Activated CD8-positive, alpha-beta T cell treated with anti-CD3 and anti-CD28 coated beads for 36 hours (primary cell): ENCODE results near the gene ADCY5. TPM values are rescaled to one million over a fixed set of nuclear protein-coding genes. Genes with fewer than 3 reads are reported as not detected.

Source experiments
- ATAC-seq: fragments of 200-7000 bp; cut with Tn5 transposase; one replicate; pipeline ENCODE4 v1.10.0; 2021; ENCODE audit warnings: mild to moderate bottlenecking, moderate library complexity
- CTCF ChIA-PET: fragments of 350-600 bp; sonication (Branson Sonifier 250); formaldehyde crosslinking; loops from one replicate; lab custom pipeline; 2021; ENCODE audit warnings: antibody characterized with exemption; lab: Charles Lee
- POLR2A ChIA-PET: fragments of 350-600 bp; sonication (Branson Sonifier 250); formaldehyde crosslinking; loops from one replicate; lab custom pipeline; 2021; ENCODE audit warnings: antibody characterized with exemption; lab: Charles Lee
- DNase-seq: peaks from one replicate; pipeline ENCODE4 v3.0.0-alpha.2; 2020
- H3K27ac Mint-ChIP-seq: one replicate; pipeline ENCODE4 v1.8.0; 2021; ENCODE audit warnings: mild to moderate bottlenecking, mixed read lengths
- H3K27me3 Mint-ChIP-seq: one replicate; pipeline ENCODE4 v1.8.0; 2021; ENCODE audit warnings: mixed read lengths
- H3K36me3 Mint-ChIP-seq: one replicate; pipeline ENCODE4 v1.8.0; 2021; ENCODE audit warnings: low read depth, mixed read lengths
- H3K4me1 Mint-ChIP-seq: one replicate; pipeline ENCODE4 v1.8.0; 2021; ENCODE audit warnings: low read depth, mixed read lengths
- H3K4me3 Mint-ChIP-seq: one replicate; pipeline ENCODE4 v1.8.0; 2021; ENCODE audit warnings: mild to moderate bottlenecking, moderate library complexity, mixed read lengths
- H3K9me3 Mint-ChIP-seq: one replicate; pipeline ENCODE4 v1.8.0; 2021; ENCODE audit warnings: mixed read lengths
- intact Hi-C: fragments of 100-400 bp; cut with micrococcal nuclease; formaldehyde crosslinking; loops from one replicate; pipeline ENCODE4 v1.10.0; 2022
- total RNA-seq, 2 experiments: library from RNA; stranded (reverse); gene quantifications; one replicate each; pipeline ENCODE4 v1.2.3, GENCODE V29; 2021
- TF ChIP-seq, protein P1 (sequence below): fragments of 200-600 bp; IDR thresholded peaks from one replicate; pipeline ENCODE4 v1.8.0; 2022; ENCODE audit warnings: antibody characterized with exemption, mild to moderate bottlenecking

Gene ADCY5
- total RNA-seq, 2 experiments from 2014 or later: not detected

DNA sequence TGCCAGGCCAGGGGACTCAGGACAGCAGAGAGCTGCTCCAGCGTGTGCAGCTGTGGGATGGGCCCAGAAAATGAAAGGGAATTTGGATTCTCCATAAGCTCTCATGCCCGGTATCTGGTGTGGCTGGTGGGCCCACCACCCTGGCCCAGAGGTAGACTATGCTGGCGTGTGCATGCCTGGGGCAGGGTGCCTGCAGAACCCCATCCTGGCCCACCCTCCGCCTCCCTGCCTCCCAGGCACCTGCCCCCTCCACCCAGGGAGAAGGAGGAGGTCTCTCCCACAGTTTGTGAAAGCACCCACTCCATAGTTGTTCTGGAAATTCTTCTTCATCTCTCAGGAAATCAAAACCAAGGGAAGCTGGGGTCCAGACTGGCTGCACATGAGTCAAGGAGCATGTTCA lies 112.9 kb downstream of the ADCY5 start:
- DNase-seq (no peak), ATAC-seq (no peak)
- TF ChIP-seq, protein P1, sequence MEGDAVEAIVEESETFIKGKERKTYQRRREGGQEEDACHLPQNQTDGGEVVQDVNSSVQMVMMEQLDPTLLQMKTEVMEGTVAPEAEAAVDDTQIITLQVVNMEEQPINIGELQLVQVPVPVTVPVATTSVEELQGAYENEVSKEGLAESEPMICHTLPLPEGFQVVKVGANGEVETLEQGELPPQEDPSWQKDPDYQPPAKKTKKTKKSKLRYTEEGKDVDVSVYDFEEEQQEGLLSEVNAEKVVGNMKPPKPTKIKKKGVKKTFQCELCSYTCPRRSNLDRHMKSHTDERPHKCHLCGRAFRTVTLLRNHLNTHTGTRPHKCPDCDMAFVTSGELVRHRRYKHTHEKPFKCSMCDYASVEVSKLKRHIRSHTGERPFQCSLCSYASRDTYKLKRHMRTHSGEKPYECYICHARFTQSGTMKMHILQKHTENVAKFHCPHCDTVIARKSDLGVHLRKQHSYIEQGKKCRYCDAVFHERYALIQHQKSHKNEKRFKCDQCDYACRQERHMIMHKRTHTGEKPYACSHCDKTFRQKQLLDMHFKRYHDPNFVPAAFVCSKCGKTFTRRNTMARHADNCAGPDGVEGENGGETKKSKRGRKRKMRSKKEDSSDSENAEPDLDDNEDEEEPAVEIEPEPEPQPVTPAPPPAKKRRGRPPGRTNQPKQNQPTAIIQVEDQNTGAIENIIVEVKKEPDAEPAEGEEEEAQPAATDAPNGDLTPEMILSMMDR: no peak
- Mint-ChIP-seq H3K36me3 (no peaks in the 10 kb centered on the region), H3K4me3 (no peak overlapping the region), H3K9me3 (no peaks in the 10 kb centered on the region), H3K27me3 (no peaks in the 10 kb centered on the region), H3K4me1 (peaks cover 6% of the 10 kb centered on the region), H3K27ac (no peak overlapping the region)
- ChIA-PET POLR2A (no interaction called here), CTCF (interaction anchor here (1.1 kb wide), 1 partner anchor 224 kb away, joined by 4 read pairs; no protein-coding TSS in a partner anchor)
- intact Hi-C loops: no loop called here

DNA sequence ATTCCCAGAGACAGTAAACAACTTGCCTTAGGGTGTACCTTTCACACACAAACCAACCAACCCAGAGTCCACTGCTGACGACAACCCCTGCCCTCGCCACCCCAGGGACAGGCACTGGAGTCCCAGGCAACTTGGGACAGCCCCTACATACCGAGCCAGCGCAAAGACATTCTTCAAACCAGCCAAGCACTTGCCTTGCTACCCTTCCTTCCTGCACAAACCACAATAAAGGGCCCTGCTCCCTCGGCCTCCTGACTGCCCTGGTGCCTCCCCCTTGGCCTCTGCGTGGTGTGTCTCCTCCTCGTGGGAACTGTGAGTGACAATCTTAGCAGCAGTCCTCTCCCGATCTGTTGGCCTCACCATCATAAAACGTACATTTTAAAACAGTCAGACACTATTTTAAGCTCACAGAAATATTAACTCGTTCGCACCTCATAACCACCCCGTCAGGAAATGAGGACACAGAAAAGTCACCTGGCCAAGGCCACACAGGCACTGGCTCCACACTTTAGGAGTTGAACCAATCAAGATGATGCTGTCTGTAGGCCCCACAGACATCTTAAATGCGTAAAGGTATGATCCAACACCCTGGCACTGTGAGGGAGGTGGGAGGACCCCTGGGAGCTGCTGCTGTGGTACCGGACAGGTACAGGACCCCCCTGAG lies 113.8 kb downstream of the ADCY5 start:
- intact Hi-C loops: no loop called here
- ATAC-seq (peak; percentile 79), DNase-seq (peak; percentile 37)
- Mint-ChIP-seq H3K27ac (no peak overlapping the region), H3K36me3 (no peaks in the 10 kb centered on the region), H3K27me3 (no peaks in the 10 kb centered on the region), H3K9me3 (no peaks in the 10 kb centered on the region), H3K4me3 (no peak overlapping the region), H3K4me1 (peaks cover 6% of the 10 kb centered on the region)
- TF ChIP-seq, protein P1: no peak
- POLR2A ChIA-PET: no interaction called here
- CTCF ChIA-PET: interaction anchor here (1.4 kb wide), 1 partner anchor 223 kb away, joined by 4 read pairs; no protein-coding TSS in a partner anchor

DNA sequence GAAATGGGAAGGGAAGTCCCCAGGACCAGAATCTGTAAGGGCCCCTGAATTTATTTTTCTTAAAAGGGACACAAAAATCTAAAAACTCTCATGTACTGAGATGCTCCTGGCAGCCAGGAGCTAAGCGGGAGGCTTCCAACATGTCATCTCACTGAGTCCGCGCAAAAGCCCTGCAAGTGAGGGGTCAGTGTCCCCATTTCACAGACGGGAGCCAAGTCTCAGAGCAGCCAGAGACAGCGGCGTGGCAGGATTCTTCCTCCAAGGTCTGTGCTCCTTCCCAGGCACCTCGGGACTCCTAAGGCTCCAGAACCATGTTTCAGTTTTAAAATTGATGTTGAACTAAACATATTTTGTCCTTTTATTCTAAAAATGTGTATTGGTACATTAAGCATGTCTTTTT lies 114.8 kb downstream of the ADCY5 start:
- TF ChIP-seq, protein P1: no peak
- POLR2A ChIA-PET: no interaction called here
- ATAC-seq (no peak), DNase-seq (no peak)
- Mint-ChIP-seq H3K27ac (no peak overlapping the region), H3K36me3 (no peaks in the 10 kb centered on the region), H3K4me1 (peaks cover 6% of the 10 kb centered on the region), H3K4me3 (no peak overlapping the region), H3K9me3 (no peaks in the 10 kb centered on the region), H3K27me3 (no peaks in the 10 kb centered on the region)
- CTCF ChIA-PET: interaction anchor here (1.4 kb wide), 1 partner anchor 224 kb away, joined by 4 read pairs; no protein-coding TSS in a partner anchor
- intact Hi-C loops: no loop called here

DNA sequence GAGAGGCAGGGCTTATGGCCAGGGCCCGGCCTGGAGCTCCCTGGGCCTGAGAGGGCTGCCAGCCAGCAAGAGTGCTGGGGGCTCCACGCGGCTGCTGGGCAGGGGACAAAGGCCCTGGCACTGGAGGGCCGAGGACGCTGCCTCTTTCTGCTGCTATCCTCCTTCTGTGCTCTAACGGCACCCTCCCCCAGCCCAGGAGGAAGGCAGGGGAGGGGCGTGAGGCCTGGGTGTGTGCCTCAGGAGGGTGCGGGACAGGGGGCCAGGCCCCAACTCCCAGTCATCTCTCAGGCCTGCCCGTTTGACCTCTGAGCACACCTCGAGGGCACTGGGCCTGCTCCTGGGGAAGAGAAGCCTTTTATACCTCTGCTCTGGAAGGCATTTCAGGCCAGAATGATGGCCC lies 115.5 kb downstream of the ADCY5 start:
- TF ChIP-seq, protein P1: no peak
- no peaks in the 10 kb centered on the region for H3K36me3 Mint-ChIP-seq
- ChIA-PET CTCF (no interaction called here), POLR2A (no interaction called here)
- no peak for DNase-seq
- no peaks in the 10 kb centered on the region for H3K9me3 Mint-ChIP-seq
- ATAC-seq: no peak
- H3K27me3 Mint-ChIP-seq: no peaks in the 10 kb centered on the region
- H3K4me1 Mint-ChIP-seq: peaks cover 6% of the 10 kb centered on the region
- no peak overlapping the region for H3K4me3 Mint-ChIP-seq
- H3K27ac Mint-ChIP-seq: no peak overlapping the region
- intact Hi-C loops: no loop called here

DNA sequence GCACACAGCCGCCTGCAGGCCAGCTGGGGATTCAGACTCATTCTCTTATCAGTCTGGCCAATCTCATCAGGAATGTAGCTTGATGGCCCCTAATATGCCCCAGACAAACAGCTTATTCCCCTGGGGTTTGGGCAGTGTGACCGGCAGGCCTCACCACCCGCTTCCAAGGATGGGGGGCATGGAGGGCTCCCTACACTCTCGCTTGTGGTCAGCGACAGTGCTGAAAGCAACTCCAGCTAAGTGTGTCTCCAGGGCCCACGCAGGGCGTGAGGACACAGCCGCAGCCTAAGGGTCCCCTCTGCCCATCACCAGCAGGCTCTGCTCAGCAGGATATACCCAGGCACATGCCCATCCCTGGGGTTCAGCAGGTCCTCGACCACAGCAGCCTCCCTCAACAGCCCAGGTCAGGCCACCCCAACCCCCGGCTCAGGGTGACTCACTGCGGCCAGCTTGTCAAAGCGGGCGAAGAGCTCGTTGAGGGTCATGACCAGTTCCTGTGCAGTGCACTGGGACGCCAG lies 116.7 kb downstream of the ADCY5 start:
- H3K9me3 Mint-ChIP-seq: no peaks in the 10 kb centered on the region
- intact Hi-C loops: no loop called here
- peaks cover 6% of the 10 kb centered on the region for H3K4me1 Mint-ChIP-seq
- peaks cover 2% of the 10 kb centered on the region for H3K27me3 Mint-ChIP-seq
- POLR2A ChIA-PET: interaction anchor here (0.6 kb wide), 1 partner anchor 37 kb away, joined by 3 read pairs; no protein-coding TSS in a partner anchor
- H3K36me3 Mint-ChIP-seq: no peaks in the 10 kb centered on the region
- TF ChIP-seq, protein P1: no peak
- DNase-seq (no peak), ATAC-seq (no peak)
- no peak overlapping the region for H3K4me3 Mint-ChIP-seq
- H3K27ac Mint-ChIP-seq: no peak overlapping the region
- CTCF ChIA-PET: interaction anchor here (2.3 to 4.0 kb wide), 2 partner anchors 158 to 227 kb away, joined by 13 to 28 read pairs; no protein-coding TSS in a partner anchor
